NCI-H526 (cell line): Measurements from ENCODE around the gene CAMK2N1.

ENCODE experiments used
- DNase-seq, 2 experiments: peaks; one replicate each; lab custom pipeline; 2025; lab: John Stamatoyannopoulos, UW

The CAMK2N1 gene

GRCh38 chr1:20478057-20478635 lies 7.9 kb downstream of the CAMK2N1 start:
- peak in 1 of 2 experiments; percentile 32 for DNase-seq

- no peak for DNase-seq
Measured at GRCh38 chr1:20477348-20478056, 8.5 kb downstream of the CAMK2N1 start.

- peak in 1 of 2 experiments; percentile 45 for DNase-seq
Measured at GRCh38 chr1:20476265-20477038, 9.6 kb downstream of the CAMK2N1 start.

- no peak for DNase-seq
Measured at GRCh38 chr1:20474996-20475395, 11.0 kb downstream of the CAMK2N1 start.

- DNase-seq = no peak
Measured at GRCh38 chr1:20474333-20474975, 11.6 kb downstream of the CAMK2N1 start.

- no peak for DNase-seq
Measured at GRCh38 chr1:20473894-20474293, 12.1 kb downstream of the CAMK2N1 start.

- peak in 1 of 2 experiments; percentile 23 for DNase-seq
Measured at GRCh38 chr1:20472860-20473711, 12.9 kb downstream of the CAMK2N1 start.

GRCh38 chr1:20472121-20472520 lies 13.9 kb downstream of the CAMK2N1 start:
- no peak for DNase-seq

GRCh38 chr1:20470194-20470593 lies 15.8 kb downstream of the CAMK2N1 start:
- no peak for DNase-seq

GRCh38 chr1:20469406-20470076 lies 16.5 kb downstream of the CAMK2N1 start:
- DNase-seq = no peak

GRCh38 chr1:20466273-20466672 lies 19.7 kb downstream of the CAMK2N1 start:
- no peak for DNase-seq

GRCh38 chr1:20465187-20465586 lies 20.8 kb downstream of the CAMK2N1 start:
- DNase-seq = no peak

- DNase-seq = no peak
Measured at GRCh38 chr1:20463502-20463901, 22.5 kb downstream of the CAMK2N1 start.

GRCh38 chr1:20462397-20462796 lies 23.6 kb downstream of the CAMK2N1 start:
- DNase-seq = no peak

- no peak for DNase-seq
Measured at GRCh38 chr1:20458717-20459116, 27.3 kb downstream of the CAMK2N1 start.

- DNase-seq = no peak
Measured at GRCh38 chr1:20454004-20454403, 32.0 kb downstream of the CAMK2N1 start.

- no peak for DNase-seq
Measured at GRCh38 chr1:20449735-20450311, 36.2 kb downstream of the CAMK2N1 start.

GRCh38 chr1:20448671-20449071 lies 37.3 kb downstream of the CAMK2N1 start:
- no peak for DNase-seq

GRCh38 chr1:20447794-20448193 lies 38.2 kb downstream of the CAMK2N1 start:
- DNase-seq = no peak

GRCh38 chr1:20446796-20447195 lies 39.2 kb downstream of the CAMK2N1 start:
- no peak for DNase-seq

GRCh38 chr1:20445956-20446355 lies 40.1 kb downstream of the CAMK2N1 start:
- no peak for DNase-seq
